Astrocyte of the cerebellum (primary cell): ENCODE data around the gene SEMA6C.
A peak's percentile ranks its signal among the peaks of the same experiment; 100 is the strongest.

Experiments
- DNase-seq: peaks from one replicate; pipeline ENCODE4 v3.0.0-alpha.2; 2011; ENCODE audit warnings: low read depth
- H3K4me3 ChIP-seq: 2 replicates; pipeline ENCODE4 v1.5.1; 2011; ENCODE audit warnings: mild to moderate bottlenecking, low read depth, low read length, moderate library complexity
- CTCF ChIP-seq: IDR thresholded peaks from 2 replicates; pipeline ENCODE4 v1.5.1; 2012; ENCODE audit warnings: low read length, low read depth, moderate library complexity, mild to moderate bottlenecking; ENCODE audit errors: missing control alignments
- in situ Hi-C: cut with HindIII; loops from 2 replicates; pipeline ENCODE4 v1.10.0; 2017; ENCODE audit warnings: low sequenced_read_pairs

Gene SEMA6C

GRCh38 chr1:151167116-151167515 lies 20.7 kb upstream of the SEMA6C start:
- in situ Hi-C loops = no loop called here

GRCh38 chr1:151166505-151166956 lies 20.1 kb upstream of the SEMA6C start:
- in situ Hi-C loops = no loop called here
- peak overlapping the region; percentile 85 for H3K4me3 ChIP-seq

More at GRCh38 chr1:151167116-151167515, 20.7 kb upstream of the SEMA6C start:
- no peak for DNase-seq
- no peak for TF ChIP-seq CTCF
- peak overlapping the region; percentile 85 for H3K4me3 ChIP-seq

GRCh38 chr1:151165738-151166504 lies 19.5 kb upstream of the SEMA6C start, which contains the start of the genes LYSMD1 and SCNM1:
LYSMD1 (minus strand) TSS chr1:151165902; CDS start chr1:151165258, 644 bp downstream.
SCNM1 (plus strand) TSS chr1:151166144; CDS start chr1:151166153, 9 bp downstream.
- DNase-seq = peak; percentile 98
- in situ Hi-C loops = no loop called here
- peak within 1 kb of the TSS; percentile 85 for H3K4me3 ChIP-seq
- TF ChIP-seq CTCF = peak; percentile 12

More at GRCh38 chr1:151166505-151166956, 20.1 kb upstream of the SEMA6C start:
- no peak for TF ChIP-seq CTCF
- DNase-seq = no peak

DNA sequence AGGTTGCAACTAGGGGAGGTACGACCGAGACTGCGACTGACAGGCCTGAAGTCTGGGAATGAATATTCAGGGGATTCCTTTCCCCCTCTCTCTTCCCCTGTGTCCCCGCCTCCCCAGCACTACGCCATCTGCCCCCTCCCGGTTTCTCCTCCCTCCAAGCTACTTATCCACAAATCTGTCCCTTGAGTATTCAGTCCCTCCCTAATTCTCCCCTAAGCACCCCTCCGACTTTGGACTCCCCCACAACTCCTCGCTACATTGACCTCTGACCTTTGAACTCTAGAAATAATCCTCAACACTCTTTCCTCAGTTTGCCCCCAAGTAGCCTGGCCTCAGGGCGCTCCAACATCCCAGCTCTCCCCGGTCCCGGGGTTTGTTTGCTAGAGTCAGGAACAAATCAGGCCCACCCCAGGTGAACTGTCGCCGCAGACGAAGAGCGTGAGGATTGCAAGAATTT lies 18.9 kb upstream of the SEMA6C start:
- no peak for TF ChIP-seq CTCF
- H3K4me3 ChIP-seq = peak overlapping the region; percentile 85
- DNase-seq = no peak
- in situ Hi-C loops = no loop called here

GRCh38 chr1:151164732-151165280 lies 18.4 kb upstream of the SEMA6C start:
- DNase-seq = no peak
- no peak for TF ChIP-seq CTCF
- H3K4me3 ChIP-seq = peak overlapping the region; percentile 85
- in situ Hi-C loops = no loop called here

GRCh38 chr1:151159373-151159772 lies 12.9 kb upstream of the SEMA6C start:
- no peak for DNase-seq
- in situ Hi-C loops = no loop called here
- H3K4me3 ChIP-seq = no peak overlapping the region
- TF ChIP-seq CTCF = no peak
